Measurements from ENCODE around the gene EPHA5. TPM values are rescaled to one million over a fixed set of nuclear protein-coding genes. Genes with fewer than 3 reads are reported as not detected.

Gene EPHA5
- total RNA-seq, 3 donors from 2014 or later (not counting 1 experiment from before 2014, with no cell fraction given) = not detected

DNA sequence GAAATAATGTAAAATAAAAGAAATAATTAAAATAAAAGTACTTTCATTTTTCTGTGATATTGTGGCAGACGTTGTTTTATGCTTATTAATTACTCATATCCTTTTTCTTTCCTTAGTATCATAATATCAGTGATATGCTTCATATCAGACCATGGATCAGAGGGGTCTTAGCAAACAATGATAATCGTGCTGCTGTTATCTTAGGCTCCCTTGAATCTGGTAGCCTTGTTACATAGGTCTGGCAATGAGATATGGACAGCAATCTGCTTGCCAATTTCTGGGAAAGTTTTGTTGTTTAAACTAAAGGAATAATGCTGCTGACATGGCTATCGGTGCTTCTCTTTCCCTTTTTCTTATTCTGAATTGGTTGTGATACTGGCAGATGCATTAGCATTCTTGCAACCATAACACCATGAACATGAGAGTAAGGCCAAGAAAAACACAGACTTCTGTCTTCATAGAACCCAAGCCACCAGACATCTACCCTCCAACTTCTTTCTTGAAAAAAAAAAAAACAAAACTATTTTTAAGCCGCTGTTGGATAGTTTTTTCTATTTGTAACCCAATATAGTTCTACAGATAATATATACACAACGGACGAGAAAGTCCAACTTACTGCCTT is 16.4 kb downstream of the EPHA5 start:
- intact Hi-C loops (cut with micrococcal nuclease) = no loop called here
- TF ChIP-seq, protein P1, sequence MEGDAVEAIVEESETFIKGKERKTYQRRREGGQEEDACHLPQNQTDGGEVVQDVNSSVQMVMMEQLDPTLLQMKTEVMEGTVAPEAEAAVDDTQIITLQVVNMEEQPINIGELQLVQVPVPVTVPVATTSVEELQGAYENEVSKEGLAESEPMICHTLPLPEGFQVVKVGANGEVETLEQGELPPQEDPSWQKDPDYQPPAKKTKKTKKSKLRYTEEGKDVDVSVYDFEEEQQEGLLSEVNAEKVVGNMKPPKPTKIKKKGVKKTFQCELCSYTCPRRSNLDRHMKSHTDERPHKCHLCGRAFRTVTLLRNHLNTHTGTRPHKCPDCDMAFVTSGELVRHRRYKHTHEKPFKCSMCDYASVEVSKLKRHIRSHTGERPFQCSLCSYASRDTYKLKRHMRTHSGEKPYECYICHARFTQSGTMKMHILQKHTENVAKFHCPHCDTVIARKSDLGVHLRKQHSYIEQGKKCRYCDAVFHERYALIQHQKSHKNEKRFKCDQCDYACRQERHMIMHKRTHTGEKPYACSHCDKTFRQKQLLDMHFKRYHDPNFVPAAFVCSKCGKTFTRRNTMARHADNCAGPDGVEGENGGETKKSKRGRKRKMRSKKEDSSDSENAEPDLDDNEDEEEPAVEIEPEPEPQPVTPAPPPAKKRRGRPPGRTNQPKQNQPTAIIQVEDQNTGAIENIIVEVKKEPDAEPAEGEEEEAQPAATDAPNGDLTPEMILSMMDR (IDR thresholded peaks at IDR 0.05) = no peak
- WGBS (ENCODE audit: insufficient coverage) = 78% methylated on average over 2 of the region's 6 CpGs

GRCh38 chr4:65651751-65652150 is 18.5 kb downstream of the EPHA5 start:
- Mint-ChIP-seq H3K4me3 (no peak overlapping the region), H3K9me3 (peaks cover 7 to 12% of the 10 kb centered on the region in 2 donors), H3K4me1 (no peaks in the 10 kb centered on the region), H3K27ac (no peak overlapping the region), H3K27me3 (ENCODE audit: low read depth in 2 of 2) (no peaks in the 10 kb centered on the region), H3K36me3 (no peaks in the 10 kb centered on the region)
- 68% methylated on average over 2 of the region's 3 CpGs for WGBS (ENCODE audit: insufficient coverage)
- no peak overlapping the region for H3K27ac ChIP-seq (ENCODE audit: low read length)
- H3K36me3 ChIP-seq (ENCODE audit: control insufficient read depth, insufficient read depth, low read length) = no peaks in the 10 kb centered on the region
- H3K9me3 ChIP-seq (ENCODE audit: control insufficient read depth, insufficient read depth, low read length) = no peaks in the 10 kb centered on the region
- no peak overlapping the region for H3K4me3 ChIP-seq (ENCODE audit: low read length)
- TF ChIP-seq, protein P1 (IDR thresholded peaks at IDR 0.05) = no peak
- DNase-seq = no peak
- H3K4me1 ChIP-seq (ENCODE audit: control insufficient read depth, insufficient read depth, low read length) = no peaks in the 10 kb centered on the region
- H3K27me3 ChIP-seq (ENCODE audit: control insufficient read depth, insufficient read depth, low read length) = no peaks in the 10 kb centered on the region
- ATAC-seq = no peak
- intact Hi-C loops (cut with micrococcal nuclease) = no loop called here

More for the DNA sequence above, 16.4 kb downstream of the EPHA5 start:
- H3K4me1 ChIP-seq (ENCODE audit: control insufficient read depth, insufficient read depth, low read length) = no peaks in the 10 kb centered on the region
- no peak overlapping the region for H3K27ac ChIP-seq (ENCODE audit: low read length)
- no peaks in the 10 kb centered on the region for H3K36me3 ChIP-seq (ENCODE audit: control insufficient read depth, insufficient read depth, low read length)
- no peaks in the 10 kb centered on the region for H3K9me3 ChIP-seq (ENCODE audit: control insufficient read depth, insufficient read depth, low read length)
- no peak for DNase-seq
- no peaks in the 10 kb centered on the region for H3K27me3 ChIP-seq (ENCODE audit: control insufficient read depth, insufficient read depth, low read length)
- Mint-ChIP-seq H3K4me3 (no peak overlapping the region), H3K4me1 (no peaks in the 10 kb centered on the region), H3K36me3 (no peaks in the 10 kb centered on the region), H3K27ac (no peak overlapping the region), H3K9me3 (peaks cover 7 to 15% of the 10 kb centered on the region in 2 donors), H3K27me3 (ENCODE audit: low read depth in 2 of 2) (no peaks in the 10 kb centered on the region)
- no peak for ATAC-seq
- no peak overlapping the region for H3K4me3 ChIP-seq (ENCODE audit: low read length)

DNA sequence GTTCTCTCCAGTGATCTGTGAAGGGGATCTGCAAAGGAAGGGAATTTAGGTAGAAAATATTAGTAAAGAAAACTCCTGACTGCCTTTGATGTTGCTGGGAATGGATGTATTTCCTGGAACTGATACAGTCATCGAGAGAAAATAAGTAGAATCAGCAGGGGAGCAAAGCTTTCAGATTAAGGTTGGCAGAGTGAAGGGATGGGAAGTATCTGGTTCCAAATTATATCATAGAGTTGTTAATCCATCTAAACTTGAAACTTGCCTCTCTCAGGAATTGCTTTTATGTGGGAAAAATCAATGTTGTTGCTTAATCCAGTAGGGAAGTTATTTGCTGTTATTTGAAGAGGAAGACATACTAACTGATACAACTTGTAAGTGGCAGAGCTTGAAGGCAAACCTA is 19.3 kb downstream of the EPHA5 start:
- Mint-ChIP-seq H3K27me3 (ENCODE audit: low read depth in 2 of 2) (no peaks in the 10 kb centered on the region), H3K9me3 (peaks cover 7 to 12% of the 10 kb centered on the region in 2 donors), H3K4me1 (no peaks in the 10 kb centered on the region), H3K36me3 (no peaks in the 10 kb centered on the region), H3K27ac (no peak overlapping the region), H3K4me3 (no peak overlapping the region)
- WGBS (ENCODE audit: insufficient coverage) = 73% methylated on average over 1 of the region's 1 CpG
- Histone ChIP-seq H3K4me3 (ENCODE audit: low read length) (no peak overlapping the region), H3K36me3 (ENCODE audit: control insufficient read depth, insufficient read depth, low read length) (no peaks in the 10 kb centered on the region), H3K27me3 (ENCODE audit: control insufficient read depth, insufficient read depth, low read length) (no peaks in the 10 kb centered on the region), H3K4me1 (ENCODE audit: control insufficient read depth, insufficient read depth, low read length) (no peaks in the 10 kb centered on the region), H3K27ac (ENCODE audit: low read length) (no peak overlapping the region), H3K9me3 (ENCODE audit: control insufficient read depth, insufficient read depth, low read length) (no peaks in the 10 kb centered on the region)
- ATAC-seq = no peak
- TF ChIP-seq, protein P1 (IDR thresholded peaks at IDR 0.05) = no peak
- no peak for DNase-seq
- intact Hi-C loops (cut with micrococcal nuclease) = no loop called here

GRCh38 chr4:65646136-65646535 is 24.2 kb downstream of the EPHA5 start:
- no peaks in the 10 kb centered on the region for H3K4me1 ChIP-seq (ENCODE audit: control insufficient read depth, insufficient read depth, low read length)
- no peak overlapping the region for H3K4me3 ChIP-seq (ENCODE audit: low read length)
- Mint-ChIP-seq H3K36me3 (no peaks in the 10 kb centered on the region), H3K27me3 (ENCODE audit: low read depth in 2 of 2) (no peaks in the 10 kb centered on the region), H3K4me1 (no peaks in the 10 kb centered on the region), H3K27ac (no peak overlapping the region), H3K9me3 (peaks cover 11 to 17% of the 10 kb centered on the region in 2 donors), H3K4me3 (no peak overlapping the region)
- intact Hi-C loops (cut with micrococcal nuclease) = no loop called here
- TF ChIP-seq, protein P1 (IDR thresholded peaks at IDR 0.05) = no peak
- no peaks in the 10 kb centered on the region for H3K9me3 ChIP-seq (ENCODE audit: control insufficient read depth, insufficient read depth, low read length)
- H3K27ac ChIP-seq (ENCODE audit: low read length) = no peak overlapping the region
- no peaks in the 10 kb centered on the region for H3K27me3 ChIP-seq (ENCODE audit: control insufficient read depth, insufficient read depth, low read length)
- DNase-seq (no peak), ATAC-seq (no peak)
- WGBS (ENCODE audit: insufficient coverage) = 100% methylated on average over 1 of the region's 1 CpG
- no peaks in the 10 kb centered on the region for H3K36me3 ChIP-seq (ENCODE audit: control insufficient read depth, insufficient read depth, low read length)
